SK-N-SH (cell line): ENCODE data around the gene APOL4.

Experiments
- EP300 ChIP-seq, 2 experiments: IDR thresholded peaks; 2 replicates each; pipeline versions ENCODE4 v1.4.0 to v1.6.1; 2012; ENCODE audit warnings: borderline replicate concordance in 1 of 2, low read depth in 1 of 2, low read length in 1 of 2
- TCF12 ChIP-seq: IDR thresholded peaks from 2 replicates; pipeline ENCODE4 v1.4.0; 2012
- TF ChIP-seq, protein P1 (sequence below): fragments of 200-600 bp; sonication (generic); IDR thresholded peaks from 2 replicates; pipeline ENCODE4 v1.6.1; 2017; ENCODE audit warnings: antibody characterized with exemption, mild to moderate bottlenecking, moderate library complexity

DNA sequence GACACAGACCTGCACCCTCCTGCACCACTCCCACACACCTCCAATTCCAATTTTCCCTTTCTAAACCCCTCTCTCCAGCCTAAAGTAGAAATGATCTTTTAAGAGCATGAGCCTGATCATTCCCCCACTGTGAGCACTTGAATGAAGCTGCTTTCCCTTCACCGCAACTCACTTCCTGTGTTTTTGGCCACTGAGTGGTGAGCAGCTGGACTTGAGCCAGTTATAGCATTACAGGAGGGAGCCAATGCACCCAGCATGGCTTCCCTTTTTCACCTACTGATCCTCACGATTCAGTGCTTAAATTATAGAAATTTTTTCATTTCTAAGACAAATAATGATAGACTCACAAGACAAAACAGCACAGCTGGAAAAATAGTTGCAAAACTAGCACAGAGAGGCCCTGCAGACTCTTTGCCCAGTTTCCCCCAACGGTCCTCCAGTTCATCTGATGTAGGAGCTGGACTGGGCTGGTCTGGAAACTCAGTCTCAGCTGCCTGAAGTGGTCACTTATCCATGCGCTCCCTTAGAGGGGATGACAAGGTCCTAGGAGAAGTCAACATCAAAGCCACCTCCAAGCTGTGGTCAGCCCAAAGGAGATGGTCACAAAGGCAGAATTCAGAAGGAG is 9.7 kb upstream of the APOL4 start:
- TF ChIP-seq TCF12 (no peak), EP300 (IDR thresholded peaks at IDR 0.05; ENCODE audit: borderline replicate concordance in 1 of 2, low read depth in 1 of 2, low read length in 1 of 2) (no peak)
- TF ChIP-seq, protein P1, sequence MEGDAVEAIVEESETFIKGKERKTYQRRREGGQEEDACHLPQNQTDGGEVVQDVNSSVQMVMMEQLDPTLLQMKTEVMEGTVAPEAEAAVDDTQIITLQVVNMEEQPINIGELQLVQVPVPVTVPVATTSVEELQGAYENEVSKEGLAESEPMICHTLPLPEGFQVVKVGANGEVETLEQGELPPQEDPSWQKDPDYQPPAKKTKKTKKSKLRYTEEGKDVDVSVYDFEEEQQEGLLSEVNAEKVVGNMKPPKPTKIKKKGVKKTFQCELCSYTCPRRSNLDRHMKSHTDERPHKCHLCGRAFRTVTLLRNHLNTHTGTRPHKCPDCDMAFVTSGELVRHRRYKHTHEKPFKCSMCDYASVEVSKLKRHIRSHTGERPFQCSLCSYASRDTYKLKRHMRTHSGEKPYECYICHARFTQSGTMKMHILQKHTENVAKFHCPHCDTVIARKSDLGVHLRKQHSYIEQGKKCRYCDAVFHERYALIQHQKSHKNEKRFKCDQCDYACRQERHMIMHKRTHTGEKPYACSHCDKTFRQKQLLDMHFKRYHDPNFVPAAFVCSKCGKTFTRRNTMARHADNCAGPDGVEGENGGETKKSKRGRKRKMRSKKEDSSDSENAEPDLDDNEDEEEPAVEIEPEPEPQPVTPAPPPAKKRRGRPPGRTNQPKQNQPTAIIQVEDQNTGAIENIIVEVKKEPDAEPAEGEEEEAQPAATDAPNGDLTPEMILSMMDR = no peak
